H9 (cell line): Measurements from ENCODE around the gene NAA50. TPM values are rescaled to one million over a fixed set of nuclear protein-coding genes. Genes with fewer than 3 reads are reported as not detected.

Source experiments
- DNase-seq: peaks from one replicate; pipeline ENCODE4 v3.0.0-alpha.2; 2017
- H2AFZ ChIP-seq: one replicate; pipeline ENCODE4 v1.6.1; 2013; ENCODE audit warnings: mild to moderate bottlenecking, low read length, control low read depth, moderate library complexity
- H2AK5ac ChIP-seq: 2 replicates; pipeline ENCODE4 v1.6.1; 2013; ENCODE audit warnings: low read length, control low read depth, mixed read lengths; ENCODE audit not compliant: insufficient read length
- H2BK120ac ChIP-seq: one replicate; pipeline ENCODE4 v1.6.1; 2013; ENCODE audit warnings: low read depth, mild to moderate bottlenecking, low read length, control low read depth, inconsistent platforms; ENCODE audit not compliant: poor library complexity, severe bottlenecking
- H2BK12ac ChIP-seq: 2 replicates; pipeline ENCODE4 v1.6.1; 2013; ENCODE audit warnings: low read length, control low read depth, mixed read lengths, low read depth; ENCODE audit not compliant: insufficient read length
- H2BK15ac ChIP-seq: 2 replicates; pipeline ENCODE4 v1.6.1; 2013; ENCODE audit warnings: low read depth, low read length, control low read depth
- H2BK20ac ChIP-seq: one replicate; pipeline ENCODE4 v1.6.1; 2013; ENCODE audit warnings: low read depth, mild to moderate bottlenecking, low read length, control low read depth, inconsistent platforms; ENCODE audit not compliant: poor library complexity, severe bottlenecking
- H2BK5ac ChIP-seq: 2 replicates; pipeline ENCODE4 v1.6.1; 2013; ENCODE audit warnings: low read length, control low read depth, mixed read lengths; ENCODE audit not compliant: insufficient read length
- H3K14ac ChIP-seq: 2 replicates; pipeline ENCODE4 v1.6.1; 2013; ENCODE audit warnings: low read length, control low read depth; ENCODE audit not compliant: insufficient read depth
- H3K18ac ChIP-seq: 2 replicates; pipeline ENCODE4 v1.6.1; 2013; ENCODE audit warnings: low read depth, mild to moderate bottlenecking, mixed read lengths, low read length, control low read depth; ENCODE audit not compliant: insufficient read length
- H3K23ac ChIP-seq: 2 replicates; pipeline ENCODE4 v1.6.1; 2013; ENCODE audit warnings: low read length, control low read depth, mixed read lengths, low read depth; ENCODE audit not compliant: insufficient read length
- H3K23me2 ChIP-seq: 2 replicates; pipeline ENCODE4 v1.6.1; 2013; ENCODE audit warnings: low read depth, mild to moderate bottlenecking, mixed read lengths, low read length, control low read depth; ENCODE audit not compliant: insufficient read length, poor library complexity, severe bottlenecking
- H3K27ac ChIP-seq: 2 replicates; pipeline ENCODE4 v1.5.1; 2013; ENCODE audit warnings: low read length, control low read depth, mixed read lengths, low read depth; ENCODE audit not compliant: insufficient read length
- H3K27me3 ChIP-seq: 2 replicates; pipeline ENCODE4 v1.6.1; 2013; ENCODE audit warnings: low read length, control low read depth, inconsistent platforms; ENCODE audit not compliant: insufficient read depth
- H3K4ac ChIP-seq: 2 replicates; pipeline ENCODE4 v1.6.1; 2013; ENCODE audit warnings: low read depth, mild to moderate bottlenecking, control low read depth, inconsistent platforms, low read length, moderate library complexity
- H3K4me1 ChIP-seq: 2 replicates; pipeline ENCODE4 v1.6.1; 2013; ENCODE audit warnings: low read length, control low read depth, inconsistent platforms; ENCODE audit not compliant: insufficient read depth
- H3K4me2 ChIP-seq: 2 replicates; pipeline ENCODE4 v1.6.1; 2013; ENCODE audit warnings: low read length, control low read depth, mixed read lengths; ENCODE audit not compliant: insufficient read length, insufficient read depth
- H3K56ac ChIP-seq: 2 replicates; pipeline ENCODE4 v1.6.1; 2013; ENCODE audit warnings: low read depth, mild to moderate bottlenecking, mixed read lengths, low read length, control low read depth; ENCODE audit not compliant: insufficient read length
- H3K79me1 ChIP-seq: 2 replicates; pipeline ENCODE4 v1.6.1; 2013; ENCODE audit warnings: low read depth, mild to moderate bottlenecking, moderate library complexity, low read length, control low read depth, inconsistent platforms; ENCODE audit not compliant: insufficient read depth, poor library complexity, severe bottlenecking
- H3K79me2 ChIP-seq: 2 replicates; pipeline ENCODE4 v1.6.1; 2013; ENCODE audit warnings: low read length, control low read depth, inconsistent platforms; ENCODE audit not compliant: insufficient read depth
- H3K9ac ChIP-seq: 2 replicates; pipeline ENCODE4 v1.6.1; 2013; ENCODE audit warnings: low read length, control low read depth, mixed read lengths; ENCODE audit not compliant: insufficient read length; ENCODE audit errors: extremely low read depth
- H3K9me3 ChIP-seq: one replicate; pipeline ENCODE4 v1.6.1; 2013; ENCODE audit warnings: low read depth, low read length, inconsistent platforms; ENCODE audit not compliant: control insufficient read depth
- H3T11ph ChIP-seq: one replicate; pipeline ENCODE4 v1.6.1; 2013; ENCODE audit warnings: mild to moderate bottlenecking, low read length, control low read depth, inconsistent platforms
- H4K20me1 ChIP-seq: one replicate; pipeline ENCODE4 v1.6.1; 2013; ENCODE audit not compliant: control insufficient read depth, insufficient read length, insufficient read depth
- H4K5ac ChIP-seq: 2 replicates; pipeline ENCODE4 v1.6.1; 2013; ENCODE audit warnings: low read depth, mild to moderate bottlenecking, mixed read lengths, low read length, control low read depth; ENCODE audit not compliant: insufficient read length
- H4K8ac ChIP-seq: replicated peaks from 2 replicates; pipeline ENCODE4 v1.6.1; 2013; ENCODE audit warnings: low read length, control low read depth, mixed read lengths, low read depth; ENCODE audit not compliant: insufficient read length
- H4K91ac ChIP-seq: 2 replicates; pipeline ENCODE4 v1.6.1; 2013; ENCODE audit warnings: low read depth, mild to moderate bottlenecking, moderate library complexity, mixed read lengths, low read length, control low read depth; ENCODE audit not compliant: insufficient read length
- H3K27ac Mint-ChIP-seq, 3 experiments: 2 replicates in 2 of 3; 3 replicates in 1 of 3; pipeline ENCODE4 v1.8.0; 2020 to 2021; ENCODE audit warnings: mixed read lengths in 3 of 3, mild to moderate bottlenecking in 1 of 3, moderate library complexity in 1 of 3
- H3K27me3 Mint-ChIP-seq: 2 replicates; pipeline ENCODE4 v1.8.0; 2021; ENCODE audit warnings: low read depth, mild to moderate bottlenecking, moderate library complexity, mixed read lengths
- H3K36me3 Mint-ChIP-seq, 3 experiments: 2 replicates in 2 of 3; 3 replicates in 1 of 3; pipeline ENCODE4 v1.8.0; 2020 to 2021; ENCODE audit warnings: low read depth in 3 of 3, mixed read lengths in 3 of 3; ENCODE audit not compliant: insufficient read depth in 1 of 3
- H3K4me1 Mint-ChIP-seq, 2 experiments: 2 replicates each; pipeline ENCODE4 v1.8.0; 2020; ENCODE audit warnings: mixed read lengths in 2 of 2
- H3K4me3 Mint-ChIP-seq, 2 experiments: 2 replicates in 1 of 2; 3 replicates in 1 of 2; pipeline ENCODE4 v1.8.0; 2020 to 2021; ENCODE audit warnings: mild to moderate bottlenecking in 2 of 2, mixed read lengths in 2 of 2, moderate library complexity in 1 of 2
- H3K9me3 Mint-ChIP-seq, 2 experiments: 2 replicates in 1 of 2; 3 replicates in 1 of 2; pipeline ENCODE4 v1.8.0; 2020; ENCODE audit warnings: mild to moderate bottlenecking in 2 of 2, mixed read lengths in 2 of 2, moderate library complexity in 1 of 2
- CTCF ChIP-seq: fragments of 200-600 bp; sonication (generic); conservative IDR thresholded peaks from 3 replicates; pipeline ENCODE4 v1.8.0; 2021; ENCODE audit warnings: antibody characterized with exemption, mild to moderate bottlenecking
- total RNA-seq: library from RNA; stranded (reverse); gene quantifications from 2 replicates; pipeline ENCODE4 v1.2.1, GENCODE V29; 2021

NAA50 gene
- total RNA-seq, 1 experiment from 2014 or later, result 216 TPM

GRCh38 chr3:113771993-113772392 lies 25.9 kb upstream of the NAA50 start:
- no peak overlapping the region for H2BK12ac ChIP-seq
- H2BK120ac ChIP-seq, result no peak overlapping the region
- H2BK15ac ChIP-seq, result no peak overlapping the region
- H3K79me2 ChIP-seq, result no peaks in the 10 kb centered on the region
- no peak overlapping the region for H3K23ac ChIP-seq
- H2BK5ac ChIP-seq, result no peak overlapping the region
- no peak overlapping the region for H3K9ac ChIP-seq
- no peak overlapping the region for H3K4ac ChIP-seq
- H2AK5ac ChIP-seq, result no peak overlapping the region
- no peaks in the 10 kb centered on the region for H3K9me3 Mint-ChIP-seq
- H3K36me3 Mint-ChIP-seq, result no peaks in the 10 kb centered on the region
- H3K27me3 Mint-ChIP-seq, result no peaks in the 10 kb centered on the region
- no peak overlapping the region for H3K4me2 ChIP-seq
- no peaks in the 10 kb centered on the region for H3K4me1 ChIP-seq
- H3K79me1 ChIP-seq, result no peaks in the 10 kb centered on the region
- TF ChIP-seq CTCF, result no peak
- H3T11ph ChIP-seq, result no peak overlapping the region
- peak overlapping the region in 2 of 3 experiments; percentile 7 to 20; a peak in 2 of 7 replicates for H3K27ac Mint-ChIP-seq
- H3K18ac ChIP-seq, result no peak overlapping the region
- no peak overlapping the region for H4K8ac ChIP-seq
- H4K5ac ChIP-seq, result no peak overlapping the region
- H2AFZ ChIP-seq, result no peak overlapping the region
- H4K91ac ChIP-seq, result no peak overlapping the region
- H3K9me3 ChIP-seq, result no peaks in the 10 kb centered on the region
- H3K27me3 ChIP-seq, result no peaks in the 10 kb centered on the region
- H3K23me2 ChIP-seq, result no peaks in the 10 kb centered on the region
- no peak overlapping the region for H3K4me3 Mint-ChIP-seq
- H4K20me1 ChIP-seq, result no peaks in the 10 kb centered on the region
- no peak overlapping the region for H2BK20ac ChIP-seq
- H3K27ac ChIP-seq, result no peak overlapping the region
- H3K14ac ChIP-seq, result no peak overlapping the region
- no peak for DNase-seq
- H3K4me1 Mint-ChIP-seq, result peaks cover 10 to 19% of the 10 kb centered on the region in 2 experiments
- H3K56ac ChIP-seq, result no peak overlapping the region
